A673 (cell line): ENCODE measurements around the gene RELCH. TPM values are rescaled to one million over a fixed set of nuclear protein-coding genes. Genes with fewer than 3 reads are reported as not detected.

ENCODE experiments used
- BruUV-seq: library from RNA; stranded (reverse); fragments of 400-500 nt; replicated peaks from 2 replicates; lab custom pipeline; 2021; lab: Mats Ljungman, UMichigan
- CTCF ChIA-PET: fragments of 300-600 bp; sonication (Branson Sonifier 250); formaldehyde crosslinking; loops from one replicate; lab custom pipeline; 2022; ENCODE audit warnings: antibody characterized with exemption; lab: Charles Lee
- POLR2A ChIA-PET: fragments of 300-600 bp; sonication (Branson Sonifier 250); formaldehyde crosslinking; loops from one replicate; lab custom pipeline; 2022; ENCODE audit warnings: antibody characterized with exemption; ENCODE audit not compliant: low non-redundant PET; lab: Charles Lee
- DNase-seq: peaks from one replicate; pipeline ENCODE4 v3.0.0-alpha.2; 2015; ENCODE audit warnings: low spot score
- H3K27ac ChIP-seq: fragments of 200-600 bp; sonication (generic); 2 replicates; pipeline ENCODE4 v1.5.1; 2016; ENCODE audit warnings: mixed run types, low read depth, mild to moderate bottlenecking, mixed read lengths, antibody characterized with exemption, low read length; ENCODE audit not compliant: poor library complexity, severe bottlenecking
- H3K27me3 ChIP-seq: fragments of 200-600 bp; sonication (generic); replicated peaks from 2 replicates; pipeline ENCODE4 v1.6.1; 2017; ENCODE audit warnings: mixed run types, low read depth, mild to moderate bottlenecking, mixed read lengths, antibody characterized with exemption, low read length; ENCODE audit not compliant: insufficient read depth, poor library complexity
- H3K36me3 ChIP-seq: fragments of 200-600 bp; sonication (generic); 2 replicates; pipeline ENCODE4 v1.6.1; 2016; ENCODE audit warnings: mixed run types, mild to moderate bottlenecking, mixed read lengths, antibody characterized with exemption, low read length; ENCODE audit not compliant: insufficient read depth, poor library complexity, severe bottlenecking
- H3K4me1 ChIP-seq: fragments of 200-600 bp; sonication (generic); 2 replicates; pipeline ENCODE4 v1.6.1; 2017; ENCODE audit warnings: mixed run types, mild to moderate bottlenecking, mixed read lengths, antibody characterized with exemption, low read length; ENCODE audit not compliant: insufficient read depth, poor library complexity, severe bottlenecking
- H3K4me3 ChIP-seq: fragments of 200-600 bp; sonication (generic); 2 replicates; pipeline ENCODE4 v1.5.1; 2016; ENCODE audit warnings: low read depth, mixed run types, mild to moderate bottlenecking, mixed read lengths, low read length; ENCODE audit not compliant: poor library complexity, severe bottlenecking
- H3K9me3 ChIP-seq: fragments of 200-600 bp; sonication (generic); 2 replicates; pipeline ENCODE4 v1.6.1; 2016; ENCODE audit warnings: mixed run types, low read depth, mild to moderate bottlenecking, mixed read lengths, antibody characterized with exemption, low read length; ENCODE audit not compliant: poor library complexity, severe bottlenecking
- EZH2 ChIP-seq: fragments of 200-600 bp; sonication (generic); IDR thresholded peaks from 2 replicates; pipeline ENCODE4 v1.6.1; 2017; ENCODE audit warnings: borderline replicate concordance, low read depth, mild to moderate bottlenecking, mixed read lengths, antibody characterized with exemption, low read length; ENCODE audit not compliant: poor library complexity, severe bottlenecking
- intact Hi-C: fragments of 100-400 bp; cut with micrococcal nuclease; formaldehyde crosslinking; loops from one replicate; pipeline ENCODE4 v1.10.0; 2022; ENCODE audit not compliant: unreplicated experiment
- total RNA-seq: library from RNA; stranded (reverse); gene quantifications from 2 replicates; pipeline ENCODE4 v1.2.3, GENCODE V29; 2021
- TF ChIP-seq, protein P1 (sequence below): fragments of 300-800, 200-600 bp; sonication (generic); conservative IDR thresholded peaks from 2 replicates; pipeline ENCODE4 v1.5.1; 2017; ENCODE audit warnings: low read depth, mild to moderate bottlenecking, antibody characterized with exemption, low read length, moderate library complexity, mixed read lengths

RELCH gene
- total RNA-seq, 1 experiment from 2014 or later: 29.2 TPM

DNA sequence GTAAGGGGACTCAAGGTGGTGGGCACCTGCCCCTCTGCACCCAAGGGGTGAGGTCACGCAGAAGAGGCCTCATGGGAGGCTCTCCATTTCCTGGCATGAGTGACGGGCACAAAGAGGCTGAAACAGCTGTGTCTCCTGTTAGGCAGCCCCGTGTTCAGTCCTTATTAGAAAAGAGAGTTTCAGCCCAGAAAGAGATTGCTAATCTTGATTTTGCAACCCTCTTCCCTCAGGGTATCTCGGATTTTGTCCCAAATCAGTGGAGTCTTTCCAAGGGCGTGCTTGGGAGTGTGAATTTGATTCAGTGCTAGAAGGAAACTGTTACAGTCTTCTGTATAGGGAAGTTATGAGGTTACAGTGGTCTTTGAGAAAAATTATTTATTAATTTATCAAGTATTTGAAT, 148.4 kb downstream of the RELCH start:
- H3K9me3 ChIP-seq: no peaks in the 10 kb centered on the region
- no peaks in the 10 kb centered on the region for H3K4me1 ChIP-seq
- ChIA-PET CTCF (no interaction called here), POLR2A (no interaction called here)
- intact Hi-C loops: no loop called here
- BruUV-seq: no TSS peak
- no peak overlapping the region for H3K4me3 ChIP-seq
- no peak overlapping the region for H3K27ac ChIP-seq
- no peaks in the 10 kb centered on the region for H3K27me3 ChIP-seq
- H3K36me3 ChIP-seq: no peaks in the 10 kb centered on the region
- TF ChIP-seq, protein P1, sequence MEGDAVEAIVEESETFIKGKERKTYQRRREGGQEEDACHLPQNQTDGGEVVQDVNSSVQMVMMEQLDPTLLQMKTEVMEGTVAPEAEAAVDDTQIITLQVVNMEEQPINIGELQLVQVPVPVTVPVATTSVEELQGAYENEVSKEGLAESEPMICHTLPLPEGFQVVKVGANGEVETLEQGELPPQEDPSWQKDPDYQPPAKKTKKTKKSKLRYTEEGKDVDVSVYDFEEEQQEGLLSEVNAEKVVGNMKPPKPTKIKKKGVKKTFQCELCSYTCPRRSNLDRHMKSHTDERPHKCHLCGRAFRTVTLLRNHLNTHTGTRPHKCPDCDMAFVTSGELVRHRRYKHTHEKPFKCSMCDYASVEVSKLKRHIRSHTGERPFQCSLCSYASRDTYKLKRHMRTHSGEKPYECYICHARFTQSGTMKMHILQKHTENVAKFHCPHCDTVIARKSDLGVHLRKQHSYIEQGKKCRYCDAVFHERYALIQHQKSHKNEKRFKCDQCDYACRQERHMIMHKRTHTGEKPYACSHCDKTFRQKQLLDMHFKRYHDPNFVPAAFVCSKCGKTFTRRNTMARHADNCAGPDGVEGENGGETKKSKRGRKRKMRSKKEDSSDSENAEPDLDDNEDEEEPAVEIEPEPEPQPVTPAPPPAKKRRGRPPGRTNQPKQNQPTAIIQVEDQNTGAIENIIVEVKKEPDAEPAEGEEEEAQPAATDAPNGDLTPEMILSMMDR: no peak
- no peak for TF ChIP-seq EZH2
- DNase-seq: no peak

DNA sequence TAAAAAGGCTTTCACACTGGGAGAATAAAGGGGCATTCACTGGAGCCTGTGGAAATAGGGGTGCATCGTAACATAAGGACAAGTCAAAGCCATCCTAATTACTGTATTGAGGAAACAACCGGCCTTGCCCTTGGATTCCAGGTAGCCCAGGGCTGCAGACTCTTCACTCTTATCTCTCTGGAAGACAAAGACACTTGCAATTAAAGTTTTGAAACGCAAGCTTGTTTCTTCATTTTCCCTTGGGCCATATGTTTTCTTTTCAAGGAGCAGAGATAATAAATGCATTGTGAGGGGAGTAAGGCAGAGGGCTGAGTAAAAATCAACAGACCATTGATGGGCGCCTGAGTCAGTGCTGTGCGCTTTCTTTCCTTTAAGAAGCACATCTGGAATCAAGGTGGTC, 149.6 kb downstream of the RELCH start:
- CTCF ChIA-PET: no interaction called here
- no peak for DNase-seq
- H3K4me1 ChIP-seq: no peaks in the 10 kb centered on the region

GRCh38 chr18:62337336-62337735, 150.3 kb downstream of the RELCH start:
- no peak for DNase-seq
- BruUV-seq: no TSS peak

More for the DNA sequence above, 149.6 kb downstream of the RELCH start:
- no TSS peak for BruUV-seq
- Histone ChIP-seq H3K36me3 (no peaks in the 10 kb centered on the region), H3K27me3 (no peaks in the 10 kb centered on the region), H3K4me3 (no peak overlapping the region), H3K9me3 (no peaks in the 10 kb centered on the region), H3K27ac (no peak overlapping the region)
- TF ChIP-seq EZH2: no peak
- TF ChIP-seq, protein P1: no peak
- POLR2A ChIA-PET: no interaction called here
- intact Hi-C loops: no loop called here

More at GRCh38 chr18:62337336-62337735, 150.3 kb downstream of the RELCH start:
- Histone ChIP-seq H3K4me1 (no peaks in the 10 kb centered on the region), H3K27me3 (no peaks in the 10 kb centered on the region), H3K9me3 (no peaks in the 10 kb centered on the region), H3K4me3 (no peak overlapping the region), H3K27ac (no peak overlapping the region), H3K36me3 (no peaks in the 10 kb centered on the region)
- TF ChIP-seq EZH2: no peak
- TF ChIP-seq, protein P1: no peak
- ChIA-PET CTCF (no interaction called here), POLR2A (no interaction called here)
- intact Hi-C loops: no loop called here
